GM12801 (cell line): ENCODE data around the gene CEP152.

ENCODE experiments used
- CTCF ChIP-seq: IDR thresholded peaks from one replicate; pipeline ENCODE4 v1.5.1; 2011; ENCODE audit warnings: control low read depth; ENCODE audit not compliant: insufficient read length; ENCODE audit errors: extremely low read depth

The CEP152 gene

DNA sequence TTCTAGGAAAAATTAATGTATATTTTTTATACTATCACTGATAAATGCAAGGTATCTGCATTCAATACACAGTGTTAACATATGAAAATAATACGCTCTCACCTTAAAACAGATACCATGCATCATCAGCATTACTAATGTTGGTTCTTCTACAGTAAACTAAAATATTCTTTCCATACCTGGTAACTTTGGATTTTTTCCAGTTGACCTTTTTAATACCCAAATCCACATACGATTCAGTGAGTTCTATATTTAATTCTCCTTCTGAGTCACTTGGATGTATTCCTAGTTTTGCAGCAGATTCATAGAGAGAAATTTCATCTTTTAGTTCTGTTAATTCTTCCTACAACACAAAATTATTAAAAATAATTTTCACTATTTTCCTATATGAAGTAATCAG is 29.9 kb downstream of the CEP152 start:
- TF ChIP-seq CTCF, result no peak

- no peak for TF ChIP-seq CTCF
Measured at GRCh38 chr15:48778331-48778730, 32.5 kb downstream of the CEP152 start.

DNA sequence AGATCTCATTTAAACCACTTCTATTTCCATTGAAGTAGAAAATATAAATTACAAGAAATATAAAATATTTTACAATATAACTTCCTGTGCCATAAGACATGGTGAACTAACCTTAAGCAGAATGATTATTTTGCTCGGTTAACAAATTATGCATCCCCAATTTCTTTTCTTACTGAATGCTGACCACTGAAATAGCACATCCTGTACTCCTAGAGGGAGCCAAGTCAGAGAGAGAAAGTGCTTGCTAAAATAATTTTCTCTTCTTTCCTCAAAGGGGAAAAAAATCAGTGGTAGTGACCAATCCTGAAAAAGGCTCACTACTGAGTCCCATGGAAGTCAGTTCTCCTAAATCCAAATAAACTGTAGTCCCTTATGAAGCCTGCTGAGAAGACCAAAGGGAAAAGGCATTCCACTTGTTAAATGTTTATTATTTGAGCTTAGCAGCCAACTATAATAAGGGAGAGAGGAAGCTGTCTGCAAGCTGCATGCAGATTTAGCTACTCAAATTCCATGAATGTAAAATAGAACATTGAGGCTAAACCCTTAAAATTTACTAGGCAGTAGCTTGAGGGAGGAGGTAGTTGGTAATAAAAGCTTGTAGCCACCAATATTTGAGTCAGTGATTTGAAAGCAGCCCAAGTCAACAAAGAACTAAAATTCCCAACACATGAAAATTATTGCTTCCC is 33.1 kb downstream of the CEP152 start:
- no peak for TF ChIP-seq CTCF

- no peak for TF ChIP-seq CTCF
Measured at GRCh38 chr15:48775546-48775945, 35.3 kb downstream of the CEP152 start.

GRCh38 chr15:48774484-48774883 is 36.4 kb downstream of the CEP152 start:
- no peak for TF ChIP-seq CTCF

DNA sequence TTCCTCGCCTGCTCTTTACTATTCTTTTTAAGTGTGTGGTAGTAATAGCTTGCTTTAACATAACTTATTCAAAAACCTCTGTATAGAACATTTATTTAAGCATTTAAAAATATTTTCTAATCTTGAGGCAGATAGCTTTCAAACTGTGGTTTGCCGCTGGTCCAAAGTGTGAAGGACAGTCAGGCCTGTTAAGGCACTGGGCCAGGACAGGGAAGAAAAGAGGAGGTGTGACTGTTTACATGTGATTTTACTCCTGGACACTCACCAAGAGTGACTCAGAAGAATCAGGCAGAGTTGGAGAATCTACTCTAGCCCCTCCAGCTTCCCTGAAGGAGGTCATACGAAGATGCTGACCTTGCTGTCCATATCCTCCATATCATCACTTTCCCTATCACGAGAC is 44.7 kb downstream of the CEP152 start:
- no peak for TF ChIP-seq CTCF

GRCh38 chr15:48765022-48765421 is 45.8 kb downstream of the CEP152 start:
- TF ChIP-seq CTCF, result no peak
